Stomach (tissue), 4 donors: ENCODE results near the gene OXCT1.

Experiments
- CTCF ChIP-seq, 7 experiments: fragments of 450-650 bp in 4 of 7; fragments of 200-600 bp in 3 of 7; sonication (generic) in 3 of 7; IDR thresholded peaks; one replicate each; pipeline ENCODE4 v1.5.1; 2016 to 2019; ENCODE audit warnings: antibody characterized with exemption in 7 of 7, control low read depth in 2 of 7, mild to moderate bottlenecking in 1 of 7
- POLR2A ChIP-seq, 4 donors: fragments of 450-650 bp; IDR thresholded peaks; one replicate each; pipeline ENCODE4 v1.6.1; 2016; ENCODE audit warnings: antibody characterized with exemption in 4 of 4, control low read depth in 2 of 4, mild to moderate bottlenecking in 1 of 4, moderate library complexity in 1 of 4
- POLR2AphosphoS5 ChIP-seq, 3 donors: sonication (generic); formaldehyde crosslinking; IDR thresholded peaks; one replicate each; pipeline ENCODE4 v1.6.1; 2016; ENCODE audit warnings: antibody characterized with exemption in 3 of 3

GRCh38 chr5:41903382-41903891 is 33.2 kb upstream of the OXCT1 start:
- TF ChIP-seq CTCF (IDR thresholded peaks at IDR 0.05), result no peak
- no peak for TF ChIP-seq POLR2AphosphoS5 (IDR thresholded peaks at IDR 0.05)
- no peak for TF ChIP-seq POLR2A (IDR thresholded peaks at IDR 0.05)
